Hepatocyte (in vitro differentiated cells): ENCODE measurements around the gene MACROD2.

Source experiments
- CTCF ChIP-seq: fragments of 200-600 bp; sonication (generic); IDR thresholded peaks from 2 replicates; pipeline ENCODE4 v1.5.1; 2016; ENCODE audit warnings: antibody characterized with exemption, mild to moderate bottlenecking; ENCODE audit not compliant: poor library complexity
- EZH2 ChIP-seq: fragments of 200-600 bp; sonication (generic); IDR thresholded peaks from 2 replicates; pipeline ENCODE4 v1.6.1; 2016; ENCODE audit warnings: antibody characterized with exemption, mild to moderate bottlenecking, borderline replicate concordance
- EZH2phosphoT487 ChIP-seq: fragments of 200-600 bp; sonication (generic); IDR thresholded peaks from one replicate; pipeline ENCODE4 v1.6.1; 2018; ENCODE audit warnings: antibody characterized with exemption, mild to moderate bottlenecking, low read depth, moderate library complexity; ENCODE audit not compliant: unreplicated experiment, severe bottlenecking

GRCh38 chr20:14913896-14914620 lies 918.7 kb downstream of the MACROD2 start:
- no peak for TF ChIP-seq EZH2
- no peak for TF ChIP-seq CTCF
- TF ChIP-seq EZH2phosphoT487 = no peak
